Measurements from ENCODE around the gene RRAD.

- no peak for TF ChIP-seq CTCF (IDR thresholded peaks at IDR 0.05)
- TF ChIP-seq EZH2phosphoT487 (IDR thresholded peaks at IDR 0.05), result no peak
Measured at GRCh38 chr16:66926171-66926947, 1.0 kb upstream of the RRAD start.

Data from neural progenitor cell (in vitro differentiated cells).